Neutrophil (primary cell): ENCODE measurements around the gene RCL1.

Experiments
- H3K27ac ChIP-seq: fragments of 200-600 bp; sonication (generic); 2 replicates; pipeline ENCODE4 v1.5.1; 2016; ENCODE audit warnings: mild to moderate bottlenecking, moderate library complexity
- H3K27me3 ChIP-seq: fragments of 200-600 bp; sonication (generic); 2 replicates; pipeline ENCODE4 v1.6.0; 2016; ENCODE audit warnings: mild to moderate bottlenecking
- H3K36me3 ChIP-seq: fragments of 200-600 bp; sonication (generic); 2 replicates; pipeline ENCODE4 v1.5.1; 2017
- H3K4me1 ChIP-seq, 2 experiments: fragments of 200-600 bp in 1 of 2; sonication (generic) in 1 of 2; 1 replicate in 1 of 2; 2 replicates in 1 of 2; pipeline versions ENCODE4 v1.5.1 to v1.6.1; 2013 to 2016; ENCODE audit warnings: low read depth in 1 of 2, low read length in 1 of 2, mild to moderate bottlenecking in 1 of 2, moderate library complexity in 1 of 2; ENCODE audit not compliant: control insufficient read depth in 1 of 2, insufficient read depth in 1 of 2
- H3K4me3 ChIP-seq, 2 experiments: fragments of 200-600 bp in 1 of 2; sonication (generic) in 1 of 2; 1 replicate in 1 of 2; 2 replicates in 1 of 2; pipeline ENCODE4 v1.5.1; 2013 to 2016; ENCODE audit warnings: low read depth in 1 of 2, low read length in 1 of 2, mild to moderate bottlenecking in 1 of 2, moderate library complexity in 1 of 2
- H3K9me3 ChIP-seq: fragments of 200-600 bp; sonication (generic); 2 replicates; pipeline ENCODE4 v1.5.1; 2016
- CTCF ChIP-seq: fragments of 200-600 bp; sonication (generic); IDR thresholded peaks from 2 replicates; pipeline ENCODE4 v1.5.1; 2016; ENCODE audit warnings: antibody characterized with exemption

Gene RCL1

GRCh38 chr9:4857163-4857810 lies 64.5 kb downstream of the RCL1 start:
- no peak for TF ChIP-seq CTCF
- H3K27me3 ChIP-seq, result no peaks in the 10 kb centered on the region
- no peak overlapping the region for H3K4me3 ChIP-seq
- H3K9me3 ChIP-seq, result no peaks in the 10 kb centered on the region
- no peak overlapping the region for H3K27ac ChIP-seq
- peaks cover 14% of the 10 kb centered on the region for H3K36me3 ChIP-seq
- peaks cover 2 to 5% of the 10 kb centered on the region in 2 experiments for H3K4me1 ChIP-seq

- H3K4me3 ChIP-seq, result no peak overlapping the region
- TF ChIP-seq CTCF, result no peak
- H3K4me1 ChIP-seq, result peaks cover 0 to 4% of the 10 kb centered on the region in 2 experiments
- H3K27ac ChIP-seq, result no peak overlapping the region
- no peaks in the 10 kb centered on the region for H3K9me3 ChIP-seq
- H3K36me3 ChIP-seq, result peaks cover 14% of the 10 kb centered on the region
- H3K27me3 ChIP-seq, result no peaks in the 10 kb centered on the region
These were observed 66.3 kb downstream of the RCL1 start for GRCh38 chr9:4859035-4859434.

- H3K27ac ChIP-seq, result no peak overlapping the region
- H3K9me3 ChIP-seq, result no peaks in the 10 kb centered on the region
- H3K36me3 ChIP-seq, result peaks cover 14% of the 10 kb centered on the region
- no peak overlapping the region for H3K4me3 ChIP-seq
- TF ChIP-seq CTCF, result no peak
- H3K4me1 ChIP-seq, result peaks cover 0 to 4% of the 10 kb centered on the region in 2 experiments
- no peaks in the 10 kb centered on the region for H3K27me3 ChIP-seq
These were observed 67.6 kb downstream of the RCL1 start for GRCh38 chr9:4860383-4860782.

GRCh38 chr9:4861145-4861544 lies 68.4 kb downstream of the RCL1 start:
- Histone ChIP-seq H3K27me3 (no peaks in the 10 kb centered on the region), H3K4me3 (no peak overlapping the region), H3K27ac (no peak overlapping the region), H3K9me3 (no peaks in the 10 kb centered on the region), H3K4me1 (peaks cover 0 to 4% of the 10 kb centered on the region in 2 experiments), H3K36me3 (peaks cover 14% of the 10 kb centered on the region)
- no peak for TF ChIP-seq CTCF

GRCh38 chr9:4861736-4862451 lies 69.2 kb downstream of the RCL1 start:
- Histone ChIP-seq H3K9me3 (no peaks in the 10 kb centered on the region), H3K4me1 (no peaks in the 10 kb centered on the region), H3K27me3 (no peaks in the 10 kb centered on the region), H3K27ac (no peak overlapping the region), H3K4me3 (no peak overlapping the region), H3K36me3 (peaks cover 14% of the 10 kb centered on the region)
- no peak for TF ChIP-seq CTCF
